Psoas muscle (tissue), 8 donors: ENCODE results near the gene LUZP2. TPM values are rescaled to one million over a fixed set of nuclear protein-coding genes. Genes with fewer than 3 reads are reported as not detected.

Experiments used
- ATAC-seq, 4 donors: fragments of 200-7000 bp; cut with Tn5 transposase; one replicate each; pipeline ENCODE4 v1.9.1; 2020; ENCODE audit warnings: moderate library complexity in 3 of 4, mild to moderate bottlenecking in 2 of 4
- DNase-seq, 2 donors: peaks; one replicate each; pipeline ENCODE4 v3.0.0-alpha.2; 2020
- H3K27ac ChIP-seq: fragments of 200-600 bp; one replicate; pipeline ENCODE4 v1.8.0; 2022
- H3K27me3 ChIP-seq, 3 donors: fragments of 200-600 bp in 1 of 3; one replicate each; pipeline versions ENCODE4 v1.6.1 to v1.8.0; 2013 to 2022; ENCODE audit warnings: low read length in 2 of 3, mild to moderate bottlenecking in 2 of 3, moderate library complexity in 1 of 3; ENCODE audit not compliant: insufficient read depth in 3 of 3
- H3K36me3 ChIP-seq, 2 donors: fragments of 200-600 bp in 1 of 2; one replicate each; pipeline versions ENCODE4 v1.6.1 to v1.8.0; 2013 to 2022; ENCODE audit warnings: low read depth in 1 of 2, mild to moderate bottlenecking in 1 of 2, moderate library complexity in 1 of 2; ENCODE audit not compliant: insufficient read depth in 1 of 2
- H3K4me1 ChIP-seq: fragments of 200-600 bp; one replicate; pipeline ENCODE4 v1.8.0; 2022
- H3K4me3 ChIP-seq: fragments of 200-600 bp; one replicate; pipeline ENCODE4 v1.8.0; 2022; ENCODE audit warnings: mild to moderate bottlenecking
- H3K9me3 ChIP-seq: fragments of 200-600 bp; one replicate; pipeline ENCODE4 v1.8.0; 2022
- CTCF ChIP-seq: fragments of 200-600 bp; IDR thresholded peaks from one replicate; pipeline ENCODE4 v1.8.0; 2022; ENCODE audit warnings: antibody characterized with exemption
- WGBS, 3 donors: extraction: QIAGEN DNeasy Blood & Tissue Kit; methylation state at CpG; one replicate each; pipeline versions ENCODE4 v1.1.6 to v1.1.7; 2013; 5-methylcytosine and 5-hydroxymethylcytosine counted together
- intact Hi-C, 2 donors: fragments of 100-400 bp; cut with DNase I; formaldehyde crosslinking; loops; one replicate each; pipeline versions ENCODE4 v1.11.0 to v1.14.2; 2022
- polyA plus RNA-seq, 3 donors: library from polyadenylated mRNA; stranded (reverse); fragments of 200-250 nt; gene quantifications; one replicate each; pipeline ENCODE4 v1.2.3, GENCODE V29; 2013
- total RNA-seq, 4 donors: library from RNA; stranded (reverse); fragmentation: NEBNext Ultra II Directional in 2 of 4; extraction: Animal tissue kit (Norgen Biotek cat#: 25700) in 2 of 4; gene quantifications; one replicate each; pipeline versions ENCODE4 v1.2.1 to v1.2.4, GENCODE V29; 2021 to 2023
- donor health status: healthy with polysubstance abuse.
- donor health status: DM: no; HTN: no; CAD: no; lungs with moderate emphysema.
- donor health status: Bipolar disorder and iron deficiency.
- donor health status: healthy.
- donor health status: DM: yes; HTN: yes; CAD: no.
- donor health status: DM: no; HTN: no; CAD: no.
- donor health status: DM: no; HTN: no; CAD: no.
- donor health status: DM: yes; HTN: yes; CAD: no.

LUZP2 gene
- total and polyA plus RNA-seq, 7 donors = 0.01 TPM; not detected in 5

- Histone ChIP-seq H3K27ac (no peak overlapping the region), H3K36me3 (no peaks in the 10 kb centered on the region), H3K4me3 (no peak overlapping the region), H3K27me3 (no peaks in the 10 kb centered on the region), H3K9me3 (no peaks in the 10 kb centered on the region), H3K4me1 (no peaks in the 10 kb centered on the region)
- no peak for ATAC-seq
- no peak for TF ChIP-seq CTCF
- no peak for DNase-seq
- intact Hi-C loops = no loop called here
- WGBS, 3 donors = 79 to 84% (median 83%) methylated on average over 1 of the region's 1 CpG
These were observed 75.5 kb downstream of the LUZP2 start for GRCh38 chr11:24572376-24572775.

GRCh38 chr11:24574461-24574860, 77.6 kb downstream of the LUZP2 start:
- DNase-seq (no peak), ATAC-seq (no peak)
- 67 to 73% (median 69%) methylated on average over 1 of the region's 1 CpG for WGBS, 3 donors
- H3K9me3 ChIP-seq = no peaks in the 10 kb centered on the region
- H3K4me3 ChIP-seq = no peak overlapping the region
- no peaks in the 10 kb centered on the region for H3K4me1 ChIP-seq
- H3K27ac ChIP-seq = no peak overlapping the region
- intact Hi-C loops = no loop called here
- no peaks in the 10 kb centered on the region for H3K27me3 ChIP-seq
- no peaks in the 10 kb centered on the region for H3K36me3 ChIP-seq
- TF ChIP-seq CTCF = no peak

GRCh38 chr11:24575392-24575791, 78.5 kb downstream of the LUZP2 start:
- 21 to 32% (median 21%) methylated on average over 2 of the region's 2 CpGs for WGBS, 3 donors
- TF ChIP-seq CTCF = no peak
- intact Hi-C loops = no loop called here
- no peak overlapping the region for H3K27ac ChIP-seq
- DNase-seq (no peak), ATAC-seq (no peak)
- H3K9me3 ChIP-seq = no peaks in the 10 kb centered on the region
- H3K36me3 ChIP-seq = no peaks in the 10 kb centered on the region
- H3K4me1 ChIP-seq = no peaks in the 10 kb centered on the region
- H3K27me3 ChIP-seq = no peaks in the 10 kb centered on the region
- no peak overlapping the region for H3K4me3 ChIP-seq

GRCh38 chr11:24585192-24585591, 88.3 kb downstream of the LUZP2 start:
- no peaks in the 10 kb centered on the region for H3K9me3 ChIP-seq
- ATAC-seq (no peak), DNase-seq (no peak)
- H3K4me3 ChIP-seq = no peak overlapping the region
- no peak for TF ChIP-seq CTCF
- no peaks in the 10 kb centered on the region for H3K36me3 ChIP-seq
- H3K27me3 ChIP-seq = no peaks in the 10 kb centered on the region
- intact Hi-C loops = no loop called here
- H3K27ac ChIP-seq = no peak overlapping the region
- 94 to 100% (median 100%) methylated on average over 1 of the region's 1 CpG for WGBS, 3 donors
- no peaks in the 10 kb centered on the region for H3K4me1 ChIP-seq

- no peak overlapping the region for H3K27ac ChIP-seq
- ATAC-seq = no peak
- H3K4me3 ChIP-seq = no peak overlapping the region
- H3K27me3 ChIP-seq = no peaks in the 10 kb centered on the region
- no peak for TF ChIP-seq CTCF
- intact Hi-C loops = no loop called here
- H3K4me1 ChIP-seq = no peaks in the 10 kb centered on the region
- H3K9me3 ChIP-seq = no peaks in the 10 kb centered on the region
- no peak for DNase-seq
- H3K36me3 ChIP-seq = no peaks in the 10 kb centered on the region
These were observed 90.8 kb downstream of the LUZP2 start for GRCh38 chr11:24587635-24588034.
